ENCODE measurements around the gene OR4Q3.

GRCh38 chr14:19775587-19775986 lies 32.2 kb downstream of the OR4Q3 start:
- TF ChIP-seq, protein P1, sequence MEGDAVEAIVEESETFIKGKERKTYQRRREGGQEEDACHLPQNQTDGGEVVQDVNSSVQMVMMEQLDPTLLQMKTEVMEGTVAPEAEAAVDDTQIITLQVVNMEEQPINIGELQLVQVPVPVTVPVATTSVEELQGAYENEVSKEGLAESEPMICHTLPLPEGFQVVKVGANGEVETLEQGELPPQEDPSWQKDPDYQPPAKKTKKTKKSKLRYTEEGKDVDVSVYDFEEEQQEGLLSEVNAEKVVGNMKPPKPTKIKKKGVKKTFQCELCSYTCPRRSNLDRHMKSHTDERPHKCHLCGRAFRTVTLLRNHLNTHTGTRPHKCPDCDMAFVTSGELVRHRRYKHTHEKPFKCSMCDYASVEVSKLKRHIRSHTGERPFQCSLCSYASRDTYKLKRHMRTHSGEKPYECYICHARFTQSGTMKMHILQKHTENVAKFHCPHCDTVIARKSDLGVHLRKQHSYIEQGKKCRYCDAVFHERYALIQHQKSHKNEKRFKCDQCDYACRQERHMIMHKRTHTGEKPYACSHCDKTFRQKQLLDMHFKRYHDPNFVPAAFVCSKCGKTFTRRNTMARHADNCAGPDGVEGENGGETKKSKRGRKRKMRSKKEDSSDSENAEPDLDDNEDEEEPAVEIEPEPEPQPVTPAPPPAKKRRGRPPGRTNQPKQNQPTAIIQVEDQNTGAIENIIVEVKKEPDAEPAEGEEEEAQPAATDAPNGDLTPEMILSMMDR (IDR thresholded peaks at IDR 0.05; ENCODE audit: low read length) = no peak
- TF ChIP-seq EZH2 (optimal IDR thresholded peaks at IDR 0.05; ENCODE audit: low read depth, low read length) = no peak
